GM19238 (cell line): ENCODE results near the gene OR1A2.
"Not testable (repeated sequence)": the region's sequence is repeated elsewhere in the genome, so short reads cannot be mapped to it uniquely, and the experiment has no call there.

Source experiments
- DNase-seq: peaks from one replicate; pipeline ENCODE4 v3.0.0; 2011; ENCODE audit warnings: low spot score; ENCODE audit not compliant: insufficient read length

OR1A2 gene, protein sequence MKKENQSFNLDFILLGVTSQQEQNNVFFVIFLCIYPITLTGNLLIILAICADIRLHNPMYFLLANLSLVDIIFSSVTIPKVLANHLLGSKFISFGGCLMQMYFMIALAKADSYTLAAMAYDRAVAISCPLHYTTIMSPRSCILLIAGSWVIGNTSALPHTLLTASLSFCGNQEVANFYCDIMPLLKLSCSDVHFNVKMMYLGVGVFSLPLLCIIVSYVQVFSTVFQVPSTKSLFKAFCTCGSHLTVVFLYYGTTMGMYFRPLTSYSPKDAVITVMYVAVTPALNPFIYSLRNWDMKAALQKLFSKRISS

DNA sequence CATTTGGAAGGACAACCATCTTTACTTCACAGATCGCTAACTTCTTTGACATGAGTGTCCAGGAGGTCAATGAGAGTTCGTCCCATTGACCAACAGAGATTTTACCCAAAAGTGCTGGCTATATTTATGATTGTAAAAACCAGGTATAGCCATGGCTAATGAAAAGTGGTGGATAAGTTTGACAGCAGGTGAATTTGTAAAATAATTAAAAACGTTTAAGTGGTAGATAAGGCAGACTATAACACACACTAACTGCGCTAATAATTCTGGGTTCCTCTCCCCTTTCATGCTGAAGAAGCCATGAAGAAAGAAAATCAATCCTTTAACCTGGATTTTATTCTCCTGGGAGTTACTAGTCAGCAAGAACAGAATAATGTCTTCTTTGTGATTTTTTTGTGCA lies at the start of gene OR1A2:
TSS of gene OR1A2 (plus strand) at position 301 of the 400 bp plus-strand sequence. CDS start at position 301, 0 bp downstream.
- no peak for DNase-seq

DNA sequence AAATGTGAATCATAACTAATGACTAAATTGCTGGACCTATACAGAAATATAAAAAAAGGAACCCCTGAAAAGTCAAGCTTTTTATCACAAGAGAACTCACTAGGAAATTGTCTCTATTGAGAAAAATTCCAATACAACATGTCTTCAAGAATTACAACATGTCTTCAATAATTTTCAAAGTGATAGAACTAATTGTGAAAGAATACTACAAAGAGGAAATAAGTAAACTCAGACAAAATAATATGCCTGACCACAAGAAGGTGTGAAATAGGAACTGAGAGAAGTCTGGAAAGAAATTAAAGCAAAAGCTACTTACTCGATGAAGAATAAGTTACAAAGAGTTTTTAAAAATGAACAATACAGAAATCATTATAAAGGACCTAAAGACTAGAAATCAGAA lies 40.1 kb upstream of the OR1A2 start:
- DNase-seq = no peak

DNA sequence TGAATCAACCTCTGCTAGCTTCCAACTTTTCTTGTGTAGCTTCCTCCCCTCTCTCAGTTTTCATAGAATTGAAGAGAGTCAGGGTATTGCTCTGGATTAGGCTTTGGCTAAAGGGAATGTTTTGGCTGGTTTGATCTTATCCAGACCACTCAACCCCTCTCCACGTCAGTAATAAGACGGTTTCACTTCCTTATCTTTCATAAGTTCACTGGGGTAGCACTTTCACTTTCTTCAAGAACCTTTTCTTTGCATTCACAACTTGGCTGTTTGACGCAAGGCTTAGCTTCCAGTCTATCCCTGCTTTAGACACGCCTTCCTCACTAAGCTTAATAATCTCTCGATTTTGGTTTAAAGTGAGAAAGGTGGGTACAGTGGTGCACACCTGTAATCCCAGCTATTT lies 29.7 kb upstream of the OR1A2 start:
- DNase-seq = peak; percentile 10

DNA sequence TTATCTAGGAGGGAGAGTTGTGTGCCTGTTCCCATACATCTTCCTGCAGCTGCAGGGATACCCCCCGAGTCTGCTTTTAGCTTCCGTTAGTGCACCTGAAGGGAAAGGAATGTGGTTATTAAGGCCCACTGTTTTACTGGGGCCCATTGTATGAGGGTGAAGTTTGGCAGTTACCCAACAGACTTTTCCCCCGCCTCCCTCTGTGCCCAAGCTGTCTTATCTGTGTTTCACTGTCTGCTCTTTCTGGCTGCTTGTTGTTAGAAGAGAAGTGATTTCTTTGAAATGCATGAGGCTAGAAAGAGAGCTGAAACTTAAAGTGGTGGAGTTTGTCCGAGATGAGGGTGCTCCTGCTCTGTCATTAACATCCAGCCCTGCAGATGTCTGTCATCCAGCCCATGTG lies 7.4 kb upstream of the OR1A2 start:
- DNase-seq = no peak

DNA sequence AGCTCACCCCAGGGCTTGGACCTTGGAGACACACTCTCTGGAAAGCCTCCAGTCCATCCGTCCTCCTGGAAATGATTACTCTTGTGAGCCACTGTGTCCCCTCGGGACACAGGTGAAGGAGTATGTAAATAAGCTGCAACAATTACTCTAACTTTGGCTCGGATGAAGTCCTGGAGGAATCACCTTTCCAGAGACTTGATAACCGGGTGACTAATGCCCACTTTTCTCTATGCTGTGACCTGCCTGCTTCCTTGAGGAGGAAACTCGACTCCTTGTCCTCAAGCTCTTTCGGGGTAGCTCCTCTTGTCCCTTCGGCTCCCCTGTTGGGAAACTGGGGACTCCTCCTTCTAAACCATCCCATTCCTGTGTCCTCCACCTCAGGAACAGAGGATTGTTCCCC lies 10.0 kb downstream of the OR1A2 start, which contains the start of gene OR1A1:
TSS of gene OR1A1 (plus strand) at position 301 of the 400 bp plus-strand sequence. CDS start 7,954 bp downstream, outside the sequence.
- DNase-seq = no peak

DNA sequence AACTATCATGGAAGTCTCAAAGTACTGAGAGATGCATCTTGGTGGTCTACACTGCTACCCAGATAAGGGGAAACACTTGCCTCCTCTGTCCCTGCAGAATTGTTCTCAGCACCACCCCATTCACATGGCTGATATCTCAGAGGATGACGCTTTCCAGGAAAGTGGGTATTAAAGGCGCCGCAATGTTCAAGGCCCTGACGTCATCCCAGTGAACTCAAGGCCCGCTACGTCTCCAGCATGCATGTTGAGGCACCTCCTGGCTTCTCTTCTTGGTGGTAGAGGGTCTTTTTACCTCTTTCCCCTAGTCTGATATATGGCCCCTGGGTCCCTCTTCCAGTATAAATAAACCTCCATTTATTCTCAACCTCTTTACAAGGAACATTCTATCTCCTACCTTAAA lies 11.2 kb downstream of the OR1A2 start:
- DNase-seq = no peak

DNA sequence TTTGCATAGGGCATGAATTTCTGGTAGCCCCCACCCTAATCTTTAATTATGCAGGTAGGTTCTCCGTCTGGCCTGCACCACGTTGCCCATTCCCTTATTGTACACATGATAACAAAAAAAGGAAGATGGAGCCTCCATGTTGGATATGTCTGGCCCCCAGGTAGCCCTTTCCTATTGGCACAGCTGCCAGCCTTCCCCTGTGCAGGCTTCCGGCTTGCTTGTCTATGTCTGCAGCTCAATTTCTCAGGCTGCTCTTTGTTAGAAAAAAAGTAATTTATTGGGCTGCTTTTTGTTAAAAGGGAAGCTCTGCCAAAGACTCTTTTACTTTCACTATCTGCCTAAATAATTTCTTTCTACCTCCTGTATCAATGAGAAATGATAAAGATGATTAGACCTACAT lies 15.7 kb downstream of the OR1A2 start:
- DNase-seq = no peak

DNA sequence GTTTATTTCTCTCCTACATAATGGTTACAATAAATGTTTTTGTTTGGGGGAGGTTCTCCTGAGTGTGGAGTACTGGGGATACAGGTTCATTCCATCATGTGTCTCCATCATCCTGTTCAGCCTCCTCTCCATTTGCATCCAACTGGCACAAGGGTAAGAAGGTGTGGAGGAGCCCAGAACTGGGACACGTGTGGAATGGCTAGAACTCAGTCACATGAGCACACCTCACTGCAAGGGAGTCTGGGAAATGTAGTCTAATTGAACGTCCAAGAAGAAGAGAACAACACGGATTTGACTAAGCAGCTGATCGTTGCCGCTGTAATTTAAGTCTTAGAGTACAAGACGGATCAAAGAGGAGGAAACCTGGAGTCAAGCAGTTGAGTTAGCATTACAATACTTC lies 16.3 kb downstream of the OR1A2 start:
- DNase-seq = no peak

DNA sequence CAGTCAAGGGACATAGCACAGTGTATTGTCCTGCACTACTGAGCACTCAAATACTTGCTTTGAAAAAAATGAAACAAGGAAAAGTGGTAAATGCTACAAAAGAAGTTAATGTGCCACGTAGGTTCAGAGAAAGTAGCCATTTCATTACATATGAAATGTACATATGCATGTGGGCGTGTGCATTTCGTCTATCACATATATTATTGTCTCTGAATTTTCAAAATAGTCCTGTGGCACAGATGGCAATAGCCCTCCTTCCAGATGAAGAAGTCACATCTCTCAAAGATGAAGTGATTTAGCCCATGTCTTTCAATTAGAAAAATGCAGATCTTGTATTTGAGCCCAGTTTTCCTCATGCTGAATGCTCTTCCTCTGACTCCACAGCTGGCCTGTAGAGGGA lies 22.7 kb downstream of the OR1A2 start:
- not testable (repeated sequence) for DNase-seq

DNA sequence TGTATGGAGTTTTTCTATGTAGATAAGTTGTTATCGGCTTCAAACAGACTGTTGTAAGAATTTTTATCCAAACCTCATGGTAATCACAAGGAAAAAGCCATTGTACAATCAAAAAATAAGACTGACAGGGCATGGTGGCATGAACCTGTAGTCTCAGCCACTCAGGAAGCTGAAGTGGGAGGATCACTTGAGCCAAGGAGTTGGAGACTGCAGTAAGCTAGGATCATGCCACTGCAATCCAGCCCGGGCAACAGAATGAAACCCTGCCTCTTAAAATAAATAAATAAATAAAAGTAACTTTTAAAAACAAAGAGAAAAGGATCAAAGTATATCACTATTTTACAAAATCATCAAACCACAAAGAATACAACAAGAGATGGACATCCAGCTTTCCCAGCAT lies 24.5 kb downstream of the OR1A2 start:
- DNase-seq = no peak

DNA sequence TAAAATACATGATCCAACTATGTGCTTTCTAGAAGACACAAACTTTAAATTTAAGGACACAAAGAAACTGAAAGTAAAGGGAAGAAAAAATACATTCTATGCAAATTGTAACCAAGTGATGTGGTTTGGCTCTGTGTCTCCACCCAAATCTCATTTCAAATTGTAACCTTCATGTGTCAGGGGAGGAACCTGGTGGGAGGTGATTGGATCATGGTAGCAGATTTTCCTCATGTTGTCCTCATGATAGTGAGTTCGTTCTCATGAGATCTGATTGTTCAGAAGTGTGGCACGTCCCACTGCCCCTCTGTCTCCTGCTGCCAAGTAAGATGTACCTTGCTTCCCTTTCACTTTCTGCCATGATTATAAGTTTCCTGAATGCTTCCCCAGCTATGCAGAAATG lies 25.2 kb downstream of the OR1A2 start:
- no peak for DNase-seq

DNA sequence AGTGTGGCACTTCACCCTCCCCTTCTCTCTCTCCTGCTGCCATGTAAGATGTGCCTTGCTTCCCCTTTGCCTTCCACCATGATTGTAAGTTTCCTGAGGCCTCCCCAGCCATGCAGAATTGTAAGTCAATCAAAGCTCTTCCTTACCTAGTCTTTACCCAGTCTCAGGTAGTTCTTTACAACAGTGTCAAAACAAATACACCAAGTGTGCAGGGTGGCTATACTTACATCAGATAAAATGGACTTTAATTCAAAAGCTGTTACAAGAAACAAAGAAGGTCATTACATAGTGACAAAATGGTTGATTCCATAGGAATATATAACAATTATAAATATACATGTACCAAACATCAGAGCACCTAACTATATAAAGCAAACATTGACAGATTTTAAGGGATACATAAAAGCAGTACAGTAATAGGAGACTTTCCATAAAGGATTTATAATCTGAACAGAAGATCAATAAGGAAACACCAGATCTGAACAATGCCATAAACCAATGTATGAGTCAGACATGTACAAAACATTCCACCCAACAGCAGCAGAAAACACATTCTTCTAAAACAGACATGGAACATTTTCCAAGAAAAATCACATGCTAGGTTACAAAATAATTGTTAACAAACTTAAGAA lies 27.5 kb downstream of the OR1A2 start:
- not testable (repeated sequence) for DNase-seq

DNA sequence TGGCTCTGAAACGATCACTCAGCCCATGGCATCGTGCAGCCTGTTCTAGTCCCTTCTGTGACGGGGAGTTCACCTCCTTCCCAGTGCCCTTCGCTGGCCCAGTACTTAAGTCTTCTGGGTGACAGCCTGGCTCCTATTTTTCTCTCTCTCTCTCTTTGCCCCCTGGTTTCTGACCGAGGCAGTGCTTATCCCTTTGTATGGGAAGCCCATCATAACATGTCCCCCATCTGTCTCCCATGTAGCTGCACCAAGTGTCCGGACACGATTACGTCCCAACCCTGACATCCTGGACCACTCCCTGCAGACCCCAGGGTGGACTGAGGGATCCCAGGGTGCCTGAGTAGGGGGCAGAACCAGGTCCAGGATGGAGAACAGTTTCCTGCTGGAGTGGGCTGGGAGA lies 35.0 kb downstream of the OR1A2 start:
- DNase-seq = not testable (repeated sequence)

DNA sequence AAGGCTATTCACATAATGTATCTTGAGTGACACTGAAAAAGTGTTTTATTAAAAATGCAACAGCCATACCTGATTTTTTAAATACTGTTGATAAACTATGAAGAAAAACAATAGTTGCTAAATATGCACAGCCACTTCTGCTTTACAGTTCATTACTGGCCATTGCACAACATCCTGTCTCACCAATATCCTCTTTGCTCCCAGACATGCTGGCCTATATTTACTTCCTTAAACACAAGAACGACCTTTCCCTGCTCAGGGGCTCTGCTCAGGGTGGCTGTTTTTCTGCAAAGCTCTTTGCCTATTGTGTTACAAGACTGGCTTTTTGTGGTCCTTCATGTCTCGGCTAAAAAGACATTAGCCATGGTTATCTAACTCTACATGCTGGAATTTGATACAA lies 41.4 kb downstream of the OR1A2 start:
- not testable (repeated sequence) for DNase-seq

DNA sequence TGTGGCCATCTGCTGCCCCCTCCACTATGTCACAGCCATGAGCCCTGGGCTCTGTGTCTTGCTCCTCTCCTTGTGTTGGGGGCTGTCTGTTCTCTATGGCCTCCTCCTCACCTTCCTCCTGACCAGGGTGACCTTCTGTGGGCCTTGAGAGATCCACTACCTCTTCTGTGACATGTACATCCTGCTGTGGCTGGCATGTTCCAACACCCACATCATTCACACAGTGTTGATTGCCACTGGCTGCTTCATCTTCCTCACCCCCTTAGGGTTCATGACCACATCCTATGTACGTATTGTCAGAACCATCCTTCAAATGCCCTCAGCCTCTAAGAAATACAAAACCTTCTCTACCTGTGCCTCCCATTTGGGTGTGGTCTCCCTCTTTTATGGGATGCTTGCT lies 43.7 kb downstream of the OR1A2 start:
- not testable (repeated sequence) for DNase-seq

DNA sequence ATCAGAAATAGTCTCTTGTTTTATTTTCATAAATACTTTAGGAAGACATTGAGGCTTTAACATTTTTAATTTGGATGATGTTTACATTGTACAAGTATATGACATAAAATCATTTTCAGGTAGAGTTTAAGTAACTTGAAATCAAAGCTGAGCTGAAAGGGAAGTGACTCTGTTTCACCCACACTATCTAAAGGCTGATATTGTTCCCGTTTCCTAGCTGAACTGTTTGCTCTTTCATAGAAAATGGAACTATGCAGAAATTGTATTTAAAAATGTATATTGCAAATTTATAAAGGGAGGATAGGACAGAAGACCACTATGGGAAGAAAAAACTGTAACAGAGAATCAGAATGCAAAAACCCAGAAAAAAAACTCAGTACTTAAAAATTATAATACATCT lies 47.5 kb downstream of the OR1A2 start:
- not testable (repeated sequence) for DNase-seq
